ENCODE data around the gene DMWD.

DNA sequence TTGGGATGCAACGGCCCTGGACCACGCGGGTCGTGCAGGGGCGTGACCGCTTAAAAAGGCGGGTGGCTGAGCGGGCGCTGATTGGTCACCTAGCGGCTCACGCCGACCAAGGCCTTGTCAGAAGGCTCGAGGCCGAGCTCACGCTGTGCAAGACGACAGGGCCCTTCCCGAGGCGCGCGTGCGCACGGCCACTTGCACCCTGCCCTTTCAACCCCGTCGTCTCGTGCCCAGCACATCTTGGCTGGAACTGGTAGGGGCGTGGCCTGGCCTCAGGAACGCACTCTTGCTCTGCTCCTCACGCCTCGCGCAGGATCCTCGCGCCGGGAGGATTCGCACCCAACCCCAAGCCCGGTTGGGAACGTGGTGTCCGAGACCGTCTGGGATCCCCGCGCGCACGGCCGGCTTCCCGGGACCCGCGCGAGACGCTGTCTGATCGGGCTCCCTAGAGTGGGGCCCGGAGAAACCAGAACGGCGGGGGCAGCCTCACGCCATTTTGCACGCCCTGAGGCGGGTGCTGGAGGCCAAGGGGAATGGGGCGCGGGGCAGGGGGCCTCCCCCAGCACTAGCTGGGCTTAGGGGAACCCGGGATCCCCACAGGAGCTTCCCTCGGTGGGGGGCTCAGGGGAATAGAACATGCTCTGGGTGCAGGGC, 59.4 kb downstream of the DMWD start, which contains the start of gene MEIOSIN:
- no peak for TF ChIP-seq USF2 (IDR thresholded peaks at IDR 0.05; ENCODE audit: low read depth, low read length)
- TF ChIP-seq, protein P1, sequence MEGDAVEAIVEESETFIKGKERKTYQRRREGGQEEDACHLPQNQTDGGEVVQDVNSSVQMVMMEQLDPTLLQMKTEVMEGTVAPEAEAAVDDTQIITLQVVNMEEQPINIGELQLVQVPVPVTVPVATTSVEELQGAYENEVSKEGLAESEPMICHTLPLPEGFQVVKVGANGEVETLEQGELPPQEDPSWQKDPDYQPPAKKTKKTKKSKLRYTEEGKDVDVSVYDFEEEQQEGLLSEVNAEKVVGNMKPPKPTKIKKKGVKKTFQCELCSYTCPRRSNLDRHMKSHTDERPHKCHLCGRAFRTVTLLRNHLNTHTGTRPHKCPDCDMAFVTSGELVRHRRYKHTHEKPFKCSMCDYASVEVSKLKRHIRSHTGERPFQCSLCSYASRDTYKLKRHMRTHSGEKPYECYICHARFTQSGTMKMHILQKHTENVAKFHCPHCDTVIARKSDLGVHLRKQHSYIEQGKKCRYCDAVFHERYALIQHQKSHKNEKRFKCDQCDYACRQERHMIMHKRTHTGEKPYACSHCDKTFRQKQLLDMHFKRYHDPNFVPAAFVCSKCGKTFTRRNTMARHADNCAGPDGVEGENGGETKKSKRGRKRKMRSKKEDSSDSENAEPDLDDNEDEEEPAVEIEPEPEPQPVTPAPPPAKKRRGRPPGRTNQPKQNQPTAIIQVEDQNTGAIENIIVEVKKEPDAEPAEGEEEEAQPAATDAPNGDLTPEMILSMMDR (conservative IDR thresholded peaks at IDR 0.05; ENCODE audit: low read depth, low read length), result no peak
- no peak for TF ChIP-seq POLR2A (IDR thresholded peaks at IDR 0.05; ENCODE audit: low read depth, low read length)
- TF ChIP-seq BHLHE40 (IDR thresholded peaks at IDR 0.05; ENCODE audit: low read depth, low read length), result no peak
